H1 (cell line): ENCODE measurements around the gene CRX. TPM values are rescaled to one million over a fixed set of nuclear protein-coding genes. Genes with fewer than 3 reads are reported as not detected.
A peak's percentile ranks its signal among the peaks of the same experiment; 100 is the strongest.

Source experiments
- CTCF ChIA-PET: fragments of 300-600 bp; sonication (Branson Sonifier 250); formaldehyde crosslinking; loops from one replicate; lab custom pipeline; 2021; ENCODE audit not compliant: partially characterized antibody; lab: Charles Lee
- POLR2A ChIA-PET: fragments of 300-600 bp; sonication (Branson Sonifier 250); formaldehyde crosslinking; loops from one replicate; lab custom pipeline; 2021; ENCODE audit warnings: inconsistent platforms; ENCODE audit not compliant: partially characterized antibody; lab: Charles Lee
- DNase-seq, 2 experiments: peaks; one replicate each; pipeline versions ENCODE4 v3.0.0 to v3.0.0-alpha.2; 2010 to 2022; ENCODE audit warnings: low spot score in 2 of 2, low read depth in 1 of 2, mixed read lengths in 1 of 2
- FAIRE-seq: peaks from 2 replicates; lab custom pipeline; 2011; peaks lifted over from hg19 to GRCh38; lab: Jason Lieb, UNC
- H2AFZ ChIP-seq: 2 replicates; pipeline ENCODE4 v1.8.1; 2012; ENCODE audit warnings: low read length, inconsistent platforms
- H2AK5ac ChIP-seq: 2 replicates; pipeline ENCODE4 v1.6.1; 2013; ENCODE audit warnings: low read depth, low read length
- H2BK120ac ChIP-seq: replicated peaks from 2 replicates; pipeline ENCODE3; 2013; ENCODE audit warnings: low read depth, low read length, inconsistent platforms
- H2BK12ac ChIP-seq: 2 replicates; pipeline ENCODE4 v1.6.1; 2013; ENCODE audit warnings: low read depth, low read length
- H2BK15ac ChIP-seq: 2 replicates; pipeline ENCODE4 v1.6.1; 2013; ENCODE audit warnings: low read length
- H2BK20ac ChIP-seq: 2 replicates; pipeline ENCODE4 v1.6.1; 2013; ENCODE audit warnings: low read length
- H2BK5ac ChIP-seq: 2 replicates; pipeline ENCODE4 v1.6.1; 2013; ENCODE audit warnings: low read depth, low read length
- H3K14ac ChIP-seq: 2 replicates; pipeline ENCODE4 v1.6.1; 2013; ENCODE audit warnings: inconsistent platforms; ENCODE audit not compliant: insufficient read length
- H3K18ac ChIP-seq: 2 replicates; pipeline ENCODE4 v1.6.1; 2013; ENCODE audit warnings: low read length; ENCODE audit errors: extremely low read depth
- H3K23ac ChIP-seq: 2 replicates; pipeline ENCODE4 v1.6.1; 2013; ENCODE audit warnings: inconsistent platforms; ENCODE audit not compliant: insufficient read length
- H3K23me2 ChIP-seq: 2 replicates; pipeline ENCODE4 v1.6.1; 2013; ENCODE audit warnings: low read depth, low read length
- H3K27ac ChIP-seq: 2 replicates; pipeline ENCODE4 v1.6.1; 2011; ENCODE audit warnings: low read depth, low read length, inconsistent platforms
- H3K27me3 ChIP-seq, 4 experiments: replicated peaks in 1 of 4; 1 replicate in 1 of 4; 2 replicates in 3 of 4; pipeline versions ENCODE4 v1.6.1 to v1.8.1; 2011 to 2013; ENCODE audit warnings: low read length in 3 of 4, mild to moderate bottlenecking in 3 of 4, inconsistent platforms in 2 of 4, mixed read lengths in 2 of 4, moderate library complexity in 1 of 4; ENCODE audit not compliant: control insufficient read depth in 3 of 4, insufficient read depth in 3 of 4; ENCODE audit errors: extremely low read depth in 1 of 4
- H3K36me3 ChIP-seq, 4 experiments: 2 replicates each; pipeline versions ENCODE4 v1.6.1 to v1.8.1; 2011 to 2013; ENCODE audit warnings: mild to moderate bottlenecking in 4 of 4, low read length in 3 of 4, moderate library complexity in 2 of 4, control low read depth in 1 of 4, inconsistent platforms in 1 of 4; ENCODE audit not compliant: insufficient read depth in 4 of 4, control insufficient read depth in 2 of 4
- H3K4ac ChIP-seq: replicated peaks from 2 replicates; pipeline ENCODE3; 2013; ENCODE audit warnings: low read length, low read depth, mixed read lengths, inconsistent platforms; ENCODE audit not compliant: insufficient read length
- H3K4me1 ChIP-seq, 4 experiments: replicated peaks in 1 of 4; 1 replicate in 1 of 4; 2 replicates in 3 of 4; pipeline versions ENCODE4 v1.6.1 to v1.8.1; 2011 to 2013; ENCODE audit warnings: low read length in 3 of 4, inconsistent platforms in 2 of 4, mixed read lengths in 1 of 4; ENCODE audit not compliant: insufficient read depth in 4 of 4, control insufficient read depth in 3 of 4
- H3K4me2 ChIP-seq, 2 experiments: 2 replicates each; pipeline versions ENCODE4 v1.6.1 to v1.8.1; 2011 to 2013; ENCODE audit warnings: low read depth in 2 of 2, low read length in 2 of 2, control low read depth in 1 of 2, inconsistent platforms in 1 of 2, mild to moderate bottlenecking in 1 of 2; ENCODE audit not compliant: insufficient read depth in 1 of 2
- H3K4me3 ChIP-seq, 4 experiments: fragments of 200-600, 300-600 bp in 1 of 4; sonication (generic), shearing (Covaris generic), sonication (Bioruptor Twin) in 1 of 4; 2 replicates each; pipeline versions ENCODE4 v1.5.1 to v1.8.1; 2011 to 2016; ENCODE audit warnings: low read length in 4 of 4, low read depth in 3 of 4, control low read depth in 2 of 4, inconsistent platforms in 2 of 4, mild to moderate bottlenecking in 2 of 4, mixed read lengths in 1 of 4, moderate library complexity in 1 of 4; ENCODE audit not compliant: insufficient read depth in 2 of 4; ENCODE audit errors: extremely low read depth in 1 of 4
- H3K56ac ChIP-seq: replicated peaks from 2 replicates; pipeline ENCODE3; 2013; ENCODE audit warnings: low read depth, mild to moderate bottlenecking, mixed read lengths, low read length, inconsistent platforms; ENCODE audit not compliant: insufficient read length
- H3K79me1 ChIP-seq: 2 replicates; pipeline ENCODE4 v1.6.1; 2013; ENCODE audit warnings: low read depth, low read length, control low read depth
- H3K79me2 ChIP-seq, 2 experiments: 2 replicates each; pipeline versions ENCODE4 v1.6.1 to v1.8.1; 2012 to 2013; ENCODE audit warnings: low read length in 2 of 2, mild to moderate bottlenecking in 2 of 2, inconsistent platforms in 1 of 2; ENCODE audit not compliant: insufficient read depth in 2 of 2, control insufficient read depth in 1 of 2
- H3K9ac ChIP-seq, 4 experiments: replicated peaks in 1 of 4; 1 replicate in 1 of 4; 2 replicates in 3 of 4; pipeline versions ENCODE4 v1.6.1 to v1.8.1; 2011 to 2013; ENCODE audit warnings: low read depth in 3 of 4, low read length in 3 of 4, control low read depth in 2 of 4, mild to moderate bottlenecking in 2 of 4, moderate library complexity in 2 of 4, inconsistent platforms in 1 of 4; ENCODE audit errors: extremely low read depth in 1 of 4
- H3K9me3 ChIP-seq, 2 experiments: 2 replicates each; pipeline versions ENCODE4 v1.6.1 to v1.8.1; 2012 to 2013; ENCODE audit warnings: mild to moderate bottlenecking in 2 of 2, moderate library complexity in 2 of 2, control low read depth in 1 of 2, inconsistent platforms in 1 of 2, low read depth in 1 of 2, low read length in 1 of 2, mixed read lengths in 1 of 2; ENCODE audit not compliant: insufficient read depth in 2 of 2
- H4K20me1 ChIP-seq, 2 experiments: replicated peaks in 1 of 2; 2 replicates each; pipeline versions ENCODE3 to v1.8.1; 2011 to 2013; ENCODE audit warnings: inconsistent platforms in 2 of 2, low read length in 2 of 2, mild to moderate bottlenecking in 1 of 2; ENCODE audit not compliant: insufficient read depth in 2 of 2, control insufficient read depth in 1 of 2
- H4K5ac ChIP-seq: 2 replicates; pipeline ENCODE4 v1.6.1; 2013; ENCODE audit warnings: low read length, low read depth, mixed read lengths, inconsistent platforms; ENCODE audit not compliant: insufficient read length
- H4K8ac ChIP-seq: 2 replicates; pipeline ENCODE4 v1.8.0; 2013; ENCODE audit warnings: mild to moderate bottlenecking, moderate library complexity, low read length, inconsistent platforms; ENCODE audit not compliant: insufficient read depth; ENCODE audit errors: extremely low read depth
- H4K91ac ChIP-seq: replicated peaks from 2 replicates; pipeline ENCODE3; 2013; ENCODE audit warnings: low read length, mixed read lengths, inconsistent platforms; ENCODE audit not compliant: insufficient read length
- BCL11A ChIP-seq, 2 experiments: IDR thresholded peaks; one replicate each; pipeline ENCODE4 v1.6.1; 2011; ENCODE audit warnings: low read depth in 2 of 2, low read length in 2 of 2, mild to moderate bottlenecking in 2 of 2
- CTBP2 ChIP-seq: IDR thresholded peaks from 2 replicates; pipeline ENCODE4 v1.7.0; 2011; ENCODE audit warnings: borderline replicate concordance, mild to moderate bottlenecking, moderate library complexity, mixed read lengths, low read length; ENCODE audit not compliant: insufficient read depth, insufficient read length
- EZH2 ChIP-seq: fragments of 200-600 bp; sonication (generic); IDR thresholded peaks from 2 replicates; pipeline ENCODE4 v1.7.1; 2012; ENCODE audit warnings: low read depth, mild to moderate bottlenecking, moderate library complexity, low read length, inconsistent platforms; ENCODE audit not compliant: severe bottlenecking
- PHF8 ChIP-seq: fragments of 200-600 bp; sonication (generic); conservative IDR thresholded peaks from 2 replicates; pipeline ENCODE4 v1.7.1; 2012; ENCODE audit warnings: low read depth, mild to moderate bottlenecking, inconsistent platforms, low read length, moderate library complexity
- POU5F1 ChIP-seq: IDR thresholded peaks from 2 replicates; pipeline ENCODE4 v1.6.1; 2011; ENCODE audit warnings: low read depth, mild to moderate bottlenecking, low read length, moderate library complexity
- RAD21 ChIP-seq, 2 experiments: IDR thresholded peaks in 1 of 2; conservative IDR thresholded peaks in 1 of 2; 2 replicates each; pipeline ENCODE4 v1.6.1; 2011; ENCODE audit warnings: low read depth in 2 of 2, low read length in 2 of 2, improper control_type of control experiment in 1 of 2, inconsistent platforms in 1 of 2, mild to moderate bottlenecking in 1 of 2, moderate library complexity in 1 of 2
- WGBS, 2 experiments: shearing (Covaris generic) in 1 of 2; methylation state at CpG; one replicate each; pipeline versions ENCODE4 v1.1.6 to v1.1.7; 2013 to 2015; ENCODE audit warnings: low lambda C conversion rate in 2 of 2, mixed read lengths in 2 of 2, inconsistent platforms in 1 of 2, low coverage in 1 of 2, missing lambda C conversion rate in 1 of 2; ENCODE audit not compliant: insufficient replicate concordance in 2 of 2, insufficient coverage in 1 of 2, insufficient read length in 1 of 2; ENCODE audit errors: extremely low coverage in 1 of 2, missing lambda C conversion rate in 1 of 2; 5-methylcytosine and 5-hydroxymethylcytosine counted together
- polyA plus RNA-seq, 7 experiments: library from polyadenylated mRNA; depleted of rRNA in 3 of 7; stranded (reverse) in 5 of 7; unstranded in 2 of 7; fragments of >200 nt in 5 of 7; fragments of 200-250 nt in 2 of 7; gene quantifications; 1 replicate in 5 of 7; 2 replicates in 1 of 7; 4 replicates in 1 of 7; pipeline versions ENCODE4 v1.2.1 to v1.2.3, GENCODE V29; 2011 to 2013; ENCODE audit warnings: missing spikeins in 2 of 7, mixed read lengths in 2 of 7
- total RNA-seq: library from RNA; stranded (reverse); fragmentation: NEBNext Ultra II Directional; extraction: Animal tissue kit (Norgen Biotek cat#: 25700); gene quantifications from 2 replicates; pipeline ENCODE4 v1.2.1, GENCODE V29; 2021

CRX gene
- total and polyA plus RNA-seq, 2 of the 8 experiments (the other 6 are each of a cell fraction or from before 2014, with no cell fraction given): 0.08 TPM; not detected in 1

DNA sequence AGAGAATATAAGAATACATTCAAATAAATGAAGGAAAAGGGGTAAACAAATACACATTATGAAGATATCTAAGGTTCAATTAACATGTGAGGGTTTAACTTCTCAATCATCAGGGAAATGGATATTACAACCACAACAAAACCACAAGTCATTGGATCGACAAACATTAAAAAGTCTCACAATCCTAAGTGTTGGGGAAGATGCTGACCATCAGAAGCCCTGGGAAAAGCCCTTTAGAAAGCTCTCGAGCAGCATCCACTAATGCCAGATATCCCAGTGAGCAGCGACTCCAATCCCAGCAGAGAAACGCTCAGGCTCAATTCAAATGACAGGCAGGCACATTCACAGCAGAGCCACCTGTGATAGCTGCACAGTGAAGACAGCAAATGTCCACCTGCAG lies 20.5 kb upstream of the CRX start:
- no peak overlapping the region for H3K4me2 ChIP-seq
- no peaks in the 10 kb centered on the region for H4K20me1 ChIP-seq
- no peak overlapping the region for H2BK120ac ChIP-seq
- H3K56ac ChIP-seq: no peak overlapping the region
- no peak overlapping the region for H3K4ac ChIP-seq
- no peaks in the 10 kb centered on the region for H3K79me2 ChIP-seq
- H2BK15ac ChIP-seq: no peak overlapping the region
- WGBS, 2 experiments: 92% methylated on average over 4 of the region's 4 CpGs; no CpG with 5 or more reads in 1 of the 2 experiments
- no peak overlapping the region for H2AFZ ChIP-seq
- no peaks in the 10 kb centered on the region for H3K23me2 ChIP-seq
- H4K8ac ChIP-seq: no peak overlapping the region
- H3K27ac ChIP-seq: no peak overlapping the region
- H4K91ac ChIP-seq: no peak overlapping the region
- H3K36me3 ChIP-seq: no peaks in the 10 kb centered on the region
- H3K18ac ChIP-seq: no peak overlapping the region
- FAIRE-seq (peak; percentile 24), DNase-seq (no peak)
- POLR2A ChIA-PET: no interaction called here
- H3K9me3 ChIP-seq: no peaks in the 10 kb centered on the region
- H3K27me3 ChIP-seq: no peaks in the 10 kb centered on the region
- no peak overlapping the region for H2BK20ac ChIP-seq
- H3K4me1 ChIP-seq: no peaks in the 10 kb centered on the region
- no peak overlapping the region for H4K5ac ChIP-seq
- H3K4me3 ChIP-seq: no peak overlapping the region
- no peak overlapping the region for H2BK12ac ChIP-seq
- H3K14ac ChIP-seq: no peak overlapping the region
- no peak overlapping the region for H2BK5ac ChIP-seq
- CTCF ChIA-PET: no interaction called here
- H3K23ac ChIP-seq: no peak overlapping the region
- no peak overlapping the region for H3K9ac ChIP-seq
- TF ChIP-seq BCL11A (IDR thresholded peaks at IDR 0.05; ENCODE audit: low read depth in 2 of 2, low read length in 2 of 2) (no peak), CTBP2 (no peak), EZH2 (no peak), RAD21 (IDR thresholded peaks at IDR 0.05 in 1 of 2, conservative IDR thresholded peaks at IDR 0.05 in 1 of 2; ENCODE audit: low read depth in 2 of 2, low read length in 2 of 2) (no peak), PHF8 (no peak), POU5F1 (no peak)
- H3K79me1 ChIP-seq: no peaks in the 10 kb centered on the region
- H2AK5ac ChIP-seq: no peak overlapping the region
